ENCODE results near the gene TNFRSF8. TPM values are rescaled to one million over a fixed set of nuclear protein-coding genes. Genes with fewer than 3 reads are reported as not detected.

Gene TNFRSF8
- total RNA-seq, 1 experiment from 2014 or later = 2.9 TPM

- no peak overlapping the region for H3K4me3 Mint-ChIP-seq
These were observed 9.6 kb downstream of the TNFRSF8 start for GRCh38 chr1:12072741-12073140.

More at GRCh38 chr1:12072741-12073140, 9.6 kb downstream of the TNFRSF8 start:
- Histone ChIP-seq H2BK12ac (ENCODE audit: insufficient read length, low read depth, low read length) (no peak overlapping the region), H2BK120ac (ENCODE audit: low read depth, low read length, poor library complexity, severe bottlenecking) (no peak overlapping the region), H3K79me2 (ENCODE audit: insufficient read depth, low read length) (peaks cover 1% of the 10 kb centered on the region; the same call in 1 of the 2 replicates), H3K4ac (ENCODE audit: low read depth, low read length) (no peak overlapping the region), H3K4me2 (ENCODE audit: insufficient read depth, insufficient read length, low read length) (no peak overlapping the region), H2BK20ac (ENCODE audit: low read depth, low read length, poor library complexity, severe bottlenecking) (no peak overlapping the region), H4K5ac (ENCODE audit: insufficient read length, low read depth, low read length) (no peak overlapping the region), H3K56ac (ENCODE audit: insufficient read length, low read depth, low read length) (no peak overlapping the region), H4K20me1 (ENCODE audit: control insufficient read depth, insufficient read depth, insufficient read length) (peaks cover 3% of the 10 kb centered on the region), H2BK15ac (ENCODE audit: low read depth, low read length) (no peak overlapping the region), H3K9me3 (ENCODE audit: control insufficient read depth, low read depth, low read length) (no peaks in the 10 kb centered on the region), H2AK5ac (ENCODE audit: insufficient read length, low read length) (no peak overlapping the region), H3K9ac (ENCODE audit: extremely low read depth, insufficient read length, low read length) (no peak overlapping the region), H4K8ac (replicated peaks; ENCODE audit: insufficient read length, low read depth, low read length) (no peak overlapping the region), H2BK5ac (ENCODE audit: insufficient read length, low read length) (no peak overlapping the region), H3K14ac (ENCODE audit: insufficient read depth, low read length) (no peak overlapping the region), H3K23ac (ENCODE audit: insufficient read length, low read depth, low read length) (no peak overlapping the region), H3T11ph (ENCODE audit: low read length) (no peak overlapping the region), H3K79me1 (ENCODE audit: insufficient read depth, low read depth, low read length, poor library complexity, severe bottlenecking) (no peaks in the 10 kb centered on the region), H4K91ac (ENCODE audit: insufficient read length, low read depth, low read length) (no peak overlapping the region), H3K18ac (ENCODE audit: insufficient read length, low read depth, low read length) (no peak overlapping the region), H3K27me3 (ENCODE audit: insufficient read depth, low read length) (no peaks in the 10 kb centered on the region), H3K27ac (ENCODE audit: insufficient read length, low read depth, low read length) (no peak overlapping the region), H3K23me2 (ENCODE audit: insufficient read length, low read depth, low read length, poor library complexity, severe bottlenecking) (no peaks in the 10 kb centered on the region), H2AFZ (ENCODE audit: low read length) (no peak overlapping the region), H3K4me1 (ENCODE audit: insufficient read depth, low read length) (peaks cover 6% of the 10 kb centered on the region; the same call in 1 of the 2 replicates)
- Mint-ChIP-seq H3K27me3 (ENCODE audit: low read depth) (peaks cover 6% of the 10 kb centered on the region), H3K4me1 (peaks cover 35 to 53% of the 10 kb centered on the region in 2 experiments), H3K9me3 (no peaks in the 10 kb centered on the region; a peak in 1 of 5 replicates), H3K36me3 (ENCODE audit: insufficient read depth in 1 of 3, low read depth in 3 of 3) (peaks cover 0 to 4% (median 0%) of the 10 kb centered on the region in 3 experiments; a peak in 2 of 7 replicates), H3K27ac (no peak overlapping the region; a peak in 1 of 7 replicates)
- DNase-seq = no peak
- TF ChIP-seq CTCF (conservative IDR thresholded peaks at IDR 0.05) = no peak
- WGBS (ENCODE audit: extremely low coverage, insufficient read length, low lambda C conversion rate) = no CpG with 5 or more reads among the region's 8 CpGs
